ENCODE data around the gene EXOC5.

The EXOC5 gene

DNA sequence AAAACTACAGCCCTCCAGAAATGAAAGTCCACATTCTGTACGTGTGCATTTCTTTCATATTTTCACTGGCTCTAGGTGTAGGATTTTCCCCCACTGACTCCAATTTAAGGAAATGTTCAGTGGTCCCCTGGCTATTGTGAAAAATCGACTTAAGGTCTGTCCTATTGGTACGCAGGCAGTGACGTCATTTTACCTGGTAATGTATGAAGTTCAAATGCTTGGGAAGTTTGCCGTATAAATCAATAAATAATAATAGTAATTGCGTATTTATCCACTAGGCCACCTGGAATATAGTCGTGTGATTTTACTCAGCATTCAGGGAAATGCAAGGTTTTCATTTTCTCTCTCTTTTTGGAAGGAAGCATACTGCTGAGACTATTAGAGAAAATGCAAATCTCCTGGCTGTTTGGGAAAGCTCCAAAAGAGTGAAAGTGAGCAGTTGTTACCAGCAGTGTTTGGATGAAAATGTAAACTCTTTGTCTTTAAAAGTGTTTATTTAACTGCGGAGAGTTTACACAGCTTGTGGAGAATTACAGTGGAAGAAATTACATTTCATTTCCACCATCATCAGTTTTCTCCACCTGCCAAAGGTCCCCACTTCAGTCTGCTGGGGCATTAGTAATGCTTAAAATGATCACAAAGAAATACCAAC, 107.0 kb downstream of the EXOC5 start:
- no peak for DNase-seq (ENCODE audit: low spot score)

DNA sequence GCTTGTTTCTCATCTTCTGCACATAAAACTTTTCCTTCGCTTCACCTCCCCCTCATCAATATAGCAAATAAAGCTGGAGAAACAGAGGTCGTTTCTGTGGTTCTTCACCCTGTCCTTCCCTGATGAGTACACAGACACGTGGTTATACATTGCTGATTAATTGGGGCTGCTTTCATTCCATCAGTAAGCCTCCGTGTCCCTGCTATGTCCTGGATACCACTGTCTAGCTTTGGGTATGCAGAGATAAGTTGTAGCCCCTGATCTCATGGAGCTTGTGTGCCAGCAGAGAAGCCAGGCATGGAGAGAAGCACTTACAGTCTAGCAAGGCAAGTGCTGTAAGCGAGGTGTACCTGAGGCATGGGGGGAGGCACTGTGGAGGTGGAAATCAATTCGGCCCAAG, 108.4 kb downstream of the EXOC5 start:
- no peak for DNase-seq (ENCODE audit: low spot score)

DNA sequence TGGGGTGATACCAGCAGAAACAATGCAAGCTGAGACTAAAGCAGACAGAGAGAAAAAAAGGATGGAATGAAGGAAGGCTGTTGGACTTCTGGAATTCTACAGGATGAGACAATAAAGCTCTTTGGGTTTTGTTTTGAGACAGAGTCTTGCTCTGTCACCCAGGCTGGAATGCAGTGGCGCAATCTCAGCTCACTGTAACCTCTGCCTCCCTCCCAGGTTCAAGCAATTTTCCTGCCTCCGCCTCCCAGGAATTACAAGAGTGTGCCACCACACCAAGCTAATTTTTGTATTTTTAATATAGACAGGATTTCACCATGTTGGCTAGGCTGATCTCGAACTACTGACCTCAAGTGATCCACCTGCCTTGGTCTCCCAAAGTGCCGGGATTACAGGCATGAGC, 115.4 kb downstream of the EXOC5 start:
- DNase-seq (ENCODE audit: low spot score): no peak
